Measurements from ENCODE around the gene SMYD3.

SMYD3 gene

GRCh38 chr1:245763873-245764331, 743.2 kb downstream of the SMYD3 start:
- Histone ChIP-seq H3K9me3 (ENCODE audit: insufficient read depth, low read length) (no peaks in the 10 kb centered on the region), H3K4me3 (ENCODE audit: insufficient read depth, low read length, poor library complexity, severe bottlenecking) (no peak overlapping the region), H3K27ac (ENCODE audit: low read depth, low read length) (no peak overlapping the region), H3K4me2 (ENCODE audit: low read depth, low read length, poor library complexity, severe bottlenecking) (no peak overlapping the region), H4K20me1 (ENCODE audit: low read depth, low read length) (no peaks in the 10 kb centered on the region), H3K9me2 (replicated peaks; ENCODE audit: insufficient read depth, low read length) (no peaks in the 10 kb centered on the region), H3K36me3 (ENCODE audit: low read length) (no peaks in the 10 kb centered on the region), H3K27me3 (ENCODE audit: low read length) (no peaks in the 10 kb centered on the region), H2AFZ (ENCODE audit: low read depth, low read length, severe bottlenecking) (no peak overlapping the region), H3K79me2 (ENCODE audit: insufficient read depth, low read length) (no peaks in the 10 kb centered on the region), H3K9ac (ENCODE audit: low read length) (no peak overlapping the region), H3F3A (ENCODE audit: insufficient read depth) (no peaks in the 10 kb centered on the region)
- no peak for TF ChIP-seq CTCF (IDR thresholded peaks at IDR 0.05; ENCODE audit: insufficient read depth, low read length, poor library complexity, severe bottlenecking)
- no peak for TF ChIP-seq EZH2phosphoT487 (conservative IDR thresholded peaks at IDR 0.05; ENCODE audit: low read length)

GRCh38 chr1:245762396-245762910, 744.6 kb downstream of the SMYD3 start:
- Histone ChIP-seq H3K9ac (ENCODE audit: low read length) (no peak overlapping the region), H3K79me2 (ENCODE audit: insufficient read depth, low read length) (no peaks in the 10 kb centered on the region), H3K9me3 (ENCODE audit: insufficient read depth, low read length) (no peaks in the 10 kb centered on the region), H3K36me3 (ENCODE audit: low read length) (no peaks in the 10 kb centered on the region; the same call in 1 of the 2 replicates), H3K27me3 (ENCODE audit: low read length) (no peaks in the 10 kb centered on the region), H3K27ac (ENCODE audit: low read depth, low read length) (no peak overlapping the region), H2AFZ (ENCODE audit: low read depth, low read length, severe bottlenecking) (no peak overlapping the region), H3F3A (ENCODE audit: insufficient read depth) (no peaks in the 10 kb centered on the region), H3K4me3 (ENCODE audit: insufficient read depth, low read length, poor library complexity, severe bottlenecking) (no peak overlapping the region), H4K20me1 (ENCODE audit: low read depth, low read length) (no peaks in the 10 kb centered on the region), H3K9me2 (replicated peaks; ENCODE audit: insufficient read depth, low read length) (no peaks in the 10 kb centered on the region), H3K4me2 (ENCODE audit: low read depth, low read length, poor library complexity, severe bottlenecking) (no peak overlapping the region)
- TF ChIP-seq CTCF (IDR thresholded peaks at IDR 0.05; ENCODE audit: insufficient read depth, low read length, poor library complexity, severe bottlenecking) = no peak
- TF ChIP-seq EZH2phosphoT487 (conservative IDR thresholded peaks at IDR 0.05; ENCODE audit: low read length) = no peak

GRCh38 chr1:245760301-245760700, 746.8 kb downstream of the SMYD3 start:
- TF ChIP-seq EZH2phosphoT487 (conservative IDR thresholded peaks at IDR 0.05; ENCODE audit: low read length) (no peak), CTCF (IDR thresholded peaks at IDR 0.05; ENCODE audit: insufficient read depth, low read length, poor library complexity, severe bottlenecking) (no peak)
- no peaks in the 10 kb centered on the region for H3K27me3 ChIP-seq (ENCODE audit: low read length)
- H2AFZ ChIP-seq (ENCODE audit: low read depth, low read length, severe bottlenecking) = no peak overlapping the region
- no peak overlapping the region for H3K9ac ChIP-seq (ENCODE audit: low read length)
- H3K4me3 ChIP-seq (ENCODE audit: insufficient read depth, low read length, poor library complexity, severe bottlenecking) = no peak overlapping the region
- H3K9me3 ChIP-seq (ENCODE audit: insufficient read depth, low read length) = no peaks in the 10 kb centered on the region
- H3F3A ChIP-seq (ENCODE audit: insufficient read depth) = 0 out of 2 replicates have a peak, but pooled peaks cover 3% of the 10 kb centered on the region
- no peak overlapping the region for H3K4me2 ChIP-seq (ENCODE audit: low read depth, low read length, poor library complexity, severe bottlenecking)
- no peaks in the 10 kb centered on the region for H3K79me2 ChIP-seq (ENCODE audit: insufficient read depth, low read length)
- no peaks in the 10 kb centered on the region; the same call in 1 of the 2 replicates for H3K36me3 ChIP-seq (ENCODE audit: low read length)
- H4K20me1 ChIP-seq (ENCODE audit: low read depth, low read length) = no peaks in the 10 kb centered on the region
- no peak overlapping the region for H3K27ac ChIP-seq (ENCODE audit: low read depth, low read length)
- H3K9me2 ChIP-seq (replicated peaks; ENCODE audit: insufficient read depth, low read length) = no peaks in the 10 kb centered on the region
